ENCODE results near the gene SELENOV.

The SELENOV gene

GRCh38 chr19:39470724-39471339 is 44.1 kb upstream of the SELENOV start:
- no peaks in the 10 kb centered on the region for H3K27me3 ChIP-seq (ENCODE audit: insufficient read depth, low read depth, severe bottlenecking)
- TF ChIP-seq CTCF (IDR thresholded peaks at IDR 0.05; ENCODE audit: low read depth, low read length): no peak
- H3K9me3 ChIP-seq (ENCODE audit: severe bottlenecking): no peaks in the 10 kb centered on the region
- H3K27ac ChIP-seq: no peak overlapping the region
- H3K4me3 ChIP-seq (ENCODE audit: low read depth, low read length): no peak overlapping the region
- H3K36me3 ChIP-seq: peaks cover 88% of the 10 kb centered on the region
- DNase-seq: no peak

GRCh38 chr19:39471756-39472536 is 43.0 kb upstream of the SELENOV start:
- TF ChIP-seq CTCF (IDR thresholded peaks at IDR 0.05; ENCODE audit: low read depth, low read length): no peak
- Histone ChIP-seq H3K36me3 (peaks cover 87% of the 10 kb centered on the region), H3K27ac (no peak overlapping the region), H3K9me3 (ENCODE audit: severe bottlenecking) (no peaks in the 10 kb centered on the region), H3K27me3 (ENCODE audit: insufficient read depth, low read depth, severe bottlenecking) (no peaks in the 10 kb centered on the region), H3K4me3 (ENCODE audit: low read depth, low read length) (no peak overlapping the region)
- DNase-seq: no peak

- no peak overlapping the region for H3K27ac ChIP-seq
- H3K27me3 ChIP-seq (ENCODE audit: insufficient read depth, low read depth, severe bottlenecking): no peaks in the 10 kb centered on the region
- no peak for TF ChIP-seq CTCF (IDR thresholded peaks at IDR 0.05; ENCODE audit: low read depth, low read length)
- no peak overlapping the region for H3K4me3 ChIP-seq (ENCODE audit: low read depth, low read length)
- no peak for DNase-seq
- H3K9me3 ChIP-seq (ENCODE audit: severe bottlenecking): no peaks in the 10 kb centered on the region
- peaks cover 83% of the 10 kb centered on the region for H3K36me3 ChIP-seq
These were observed 42.0 kb upstream of the SELENOV start for GRCh38 chr19:39472746-39473442.

- no peak for TF ChIP-seq CTCF (IDR thresholded peaks at IDR 0.05; ENCODE audit: low read depth, low read length)
- DNase-seq: no peak
- Histone ChIP-seq H3K9me3 (ENCODE audit: severe bottlenecking) (no peaks in the 10 kb centered on the region), H3K27ac (no peak overlapping the region), H3K36me3 (peaks cover 77% of the 10 kb centered on the region), H3K4me3 (ENCODE audit: low read depth, low read length) (no peak overlapping the region), H3K27me3 (ENCODE audit: insufficient read depth, low read depth, severe bottlenecking) (no peaks in the 10 kb centered on the region)
These were observed 41.4 kb upstream of the SELENOV start for GRCh38 chr19:39473443-39473960.

GRCh38 chr19:39474139-39474620 is 40.8 kb upstream of the SELENOV start:
- peaks cover 70% of the 10 kb centered on the region for H3K36me3 ChIP-seq
- H3K4me3 ChIP-seq (ENCODE audit: low read depth, low read length): no peak overlapping the region
- TF ChIP-seq CTCF (IDR thresholded peaks at IDR 0.05; ENCODE audit: low read depth, low read length): peak; percentile 78
- peak; percentile 84 for DNase-seq
- H3K27me3 ChIP-seq (ENCODE audit: insufficient read depth, low read depth, severe bottlenecking): no peaks in the 10 kb centered on the region
- no peak overlapping the region for H3K27ac ChIP-seq
- H3K9me3 ChIP-seq (ENCODE audit: severe bottlenecking): no peaks in the 10 kb centered on the region

Data from WERI-Rb-1 (cell line).